8988T (cell line): Measurements from ENCODE around the gene LRRC74A.
A peak's percentile ranks its signal among the peaks of the same experiment; 100 is the strongest.

ENCODE experiments used
- DNase-seq: peaks from one replicate; pipeline ENCODE4 v3.0.0; 2011

Gene LRRC74A

GRCh38 chr14:76856769-76857168 lies 30.6 kb downstream of the LRRC74A start:
- DNase-seq: no peak

- no peak for DNase-seq
Measured at GRCh38 chr14:76861574-76862255, 35.5 kb downstream of the LRRC74A start.

- no peak for DNase-seq
Measured at GRCh38 chr14:76862546-76863282, 36.5 kb downstream of the LRRC74A start.

- no peak for DNase-seq
Measured at GRCh38 chr14:76863724-76864407, 37.7 kb downstream of the LRRC74A start.

GRCh38 chr14:76866456-76866855 lies 40.2 kb downstream of the LRRC74A start:
- DNase-seq: no peak

GRCh38 chr14:76867516-76868453 lies 41.6 kb downstream of the LRRC74A start:
- no peak for DNase-seq

- no peak for DNase-seq
Measured at GRCh38 chr14:76868454-76869170, 42.4 kb downstream of the LRRC74A start.

- peak; percentile 58 for DNase-seq
Measured at GRCh38 chr14:76870166-76870565, 44.0 kb downstream of the LRRC74A start.

GRCh38 chr14:76872796-76873432 lies 46.7 kb downstream of the LRRC74A start:
- peak; percentile 58 for DNase-seq

- DNase-seq: no peak
Measured at GRCh38 chr14:76874734-76875133, 48.5 kb downstream of the LRRC74A start.

GRCh38 chr14:76876076-76876475 lies 49.9 kb downstream of the LRRC74A start:
- peak; percentile 79 for DNase-seq

GRCh38 chr14:76877871-76878270 lies 51.7 kb downstream of the LRRC74A start:
- no peak for DNase-seq

GRCh38 chr14:76880449-76880848 lies 54.2 kb downstream of the LRRC74A start:
- no peak for DNase-seq

- no peak for DNase-seq
Measured at GRCh38 chr14:76881348-76881747, 55.1 kb downstream of the LRRC74A start.

GRCh38 chr14:76882651-76883050 lies 56.4 kb downstream of the LRRC74A start:
- no peak for DNase-seq

GRCh38 chr14:76883447-76883846 lies 57.2 kb downstream of the LRRC74A start:
- no peak for DNase-seq

GRCh38 chr14:76884394-76884793 lies 58.2 kb downstream of the LRRC74A start:
- DNase-seq: no peak

- DNase-seq: no peak
Measured at GRCh38 chr14:76884853-76885276, 58.7 kb downstream of the LRRC74A start.

- DNase-seq: no peak
Measured at GRCh38 chr14:76887191-76887590, 61.0 kb downstream of the LRRC74A start.

GRCh38 chr14:76891391-76891790 lies 65.2 kb downstream of the LRRC74A start:
- no peak for DNase-seq

- DNase-seq: no peak
Measured at GRCh38 chr14:76894308-76894707, 68.1 kb downstream of the LRRC74A start.
